Astrocyte of the hippocampus (primary cell): ENCODE results near the gene ACVR1.

Experiments
- DNase-seq: peaks from one replicate; pipeline ENCODE4 v3.0.0; 2011; ENCODE audit warnings: low read depth, low spot score

ACVR1 gene

GRCh38 chr2:157856187-157856515 lies 20.0 kb downstream of the ACVR1 start:
- no peak for DNase-seq

GRCh38 chr2:157853820-157854219 lies 22.3 kb downstream of the ACVR1 start:
- no peak for DNase-seq

GRCh38 chr2:157853211-157853610 lies 22.9 kb downstream of the ACVR1 start:
- DNase-seq, result no peak

- no peak for DNase-seq
Observed at GRCh38 chr2:157849591-157849990, 26.5 kb downstream of the ACVR1 start.

- DNase-seq, result no peak
Observed at GRCh38 chr2:157848213-157848612, 27.9 kb downstream of the ACVR1 start.

GRCh38 chr2:157845081-157845480 lies 31.0 kb downstream of the ACVR1 start:
- no peak for DNase-seq

GRCh38 chr2:157843935-157844334 lies 32.2 kb downstream of the ACVR1 start:
- no peak for DNase-seq

- no peak for DNase-seq
Observed at GRCh38 chr2:157843081-157843480, 33.0 kb downstream of the ACVR1 start.

GRCh38 chr2:157842106-157842879 lies 33.8 kb downstream of the ACVR1 start:
- no peak for DNase-seq

GRCh38 chr2:157841485-157841884 lies 34.6 kb downstream of the ACVR1 start:
- no peak for DNase-seq

GRCh38 chr2:157840568-157841156 lies 35.5 kb downstream of the ACVR1 start:
- peak; percentile 85 for DNase-seq

GRCh38 chr2:157839822-157840221 lies 36.3 kb downstream of the ACVR1 start:
- no peak for DNase-seq

GRCh38 chr2:157839162-157839801 lies 36.8 kb downstream of the ACVR1 start:
- DNase-seq, result peak; percentile 62

GRCh38 chr2:157838442-157839161 lies 37.5 kb downstream of the ACVR1 start:
- DNase-seq, result peak; percentile 70

- DNase-seq, result peak; percentile 49
Observed at GRCh38 chr2:157837851-157838441, 38.2 kb downstream of the ACVR1 start.

GRCh38 chr2:157836531-157836930 lies 39.6 kb downstream of the ACVR1 start:
- DNase-seq, result no peak

- no peak for DNase-seq
Observed at GRCh38 chr2:157835425-157835824, 40.7 kb downstream of the ACVR1 start.

- no peak for DNase-seq
Observed at GRCh38 chr2:157835006-157835405, 41.1 kb downstream of the ACVR1 start.

- no peak for DNase-seq
Observed at GRCh38 chr2:157833721-157834120, 42.4 kb downstream of the ACVR1 start.

- peak; percentile 53 for DNase-seq
Observed at GRCh38 chr2:157831573-157832315, 44.4 kb downstream of the ACVR1 start.
